ENCODE measurements around the gene BAG1. TPM values are rescaled to one million over a fixed set of nuclear protein-coding genes. Genes with fewer than 3 reads are reported as not detected.

The BAG1 gene
- total RNA-seq (2022): 51.2 and 62.1 TPM in 2 replicates
- percentile 85 among the genes with signal in this experiment for Bru-seq, nascent RNA
- percentile 75 among the genes with signal in this experiment for BruChase-seq, experiment 1, labeled RNA remaining after a 2-hour chase
- percentile 85 among the genes with signal in this experiment for BruChase-seq, experiment 2, labeled RNA remaining after a 6-hour chase
- long read RNA-seq, transcript BAG1-210 (7 exons, 3,786 nt): major isoform, 87 of 101 reads
- long read RNA-seq, transcript BAG1-203 (8 exons, 1,396 nt): minor isoform, 6 of 101 reads
- long read RNA-seq, partial matches to known transcripts: 1 of 101 reads
- long read RNA-seq, other reads (novel, unspliced or antisense): 7 of 101 reads

DNA sequence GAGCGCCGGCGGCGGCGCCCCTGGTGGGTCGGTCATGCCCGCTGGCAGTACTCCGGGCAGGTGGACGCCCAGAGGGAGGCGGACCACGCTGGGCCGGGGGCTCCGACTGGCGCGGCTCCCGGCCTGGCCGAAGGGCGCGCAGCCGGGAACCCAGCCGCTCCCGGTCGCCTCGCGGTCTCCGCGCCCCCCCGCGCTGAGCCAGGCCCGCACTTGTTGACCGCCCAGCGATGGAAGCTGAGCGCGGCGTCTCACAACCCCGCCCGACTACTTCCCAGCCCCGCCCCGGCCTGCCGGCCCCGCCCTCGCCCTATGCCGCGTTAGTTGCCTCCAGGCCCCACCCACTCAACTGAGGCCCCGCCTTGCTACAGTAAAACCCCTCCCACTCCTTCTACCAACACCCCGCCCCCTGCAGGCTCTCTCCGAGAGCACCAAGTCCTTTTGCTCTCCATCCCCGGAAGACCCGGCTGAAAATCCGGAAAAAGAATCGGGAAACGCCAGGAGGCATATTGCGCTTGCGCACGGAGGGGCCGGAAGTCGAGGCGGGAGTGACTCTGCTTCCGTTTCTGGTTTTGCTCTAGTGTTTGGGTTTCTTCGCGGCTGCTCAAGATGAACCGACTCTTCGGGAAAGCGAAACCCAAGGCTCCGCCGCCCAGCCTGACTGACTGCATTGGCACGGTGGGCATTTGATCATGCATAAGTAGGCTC lies at the start of gene BAG1, which contains the start of gene CHMP5:
TSS of gene BAG1 (minus strand) at position 236 of the 705 bp plus-strand sequence.
TSS of gene CHMP5 (plus strand) at position 577 of the 705 bp plus-strand sequence. CDS start at position 607, 30 bp downstream.
- peaks cover 16% of the 10 kb centered on the region for H3K4me1 Mint-ChIP-seq (ENCODE audit: low read depth, unreplicated experiment)
- BruUV-seq (replicated peaks): no TSS peak
- TF ChIP-seq, protein P1, sequence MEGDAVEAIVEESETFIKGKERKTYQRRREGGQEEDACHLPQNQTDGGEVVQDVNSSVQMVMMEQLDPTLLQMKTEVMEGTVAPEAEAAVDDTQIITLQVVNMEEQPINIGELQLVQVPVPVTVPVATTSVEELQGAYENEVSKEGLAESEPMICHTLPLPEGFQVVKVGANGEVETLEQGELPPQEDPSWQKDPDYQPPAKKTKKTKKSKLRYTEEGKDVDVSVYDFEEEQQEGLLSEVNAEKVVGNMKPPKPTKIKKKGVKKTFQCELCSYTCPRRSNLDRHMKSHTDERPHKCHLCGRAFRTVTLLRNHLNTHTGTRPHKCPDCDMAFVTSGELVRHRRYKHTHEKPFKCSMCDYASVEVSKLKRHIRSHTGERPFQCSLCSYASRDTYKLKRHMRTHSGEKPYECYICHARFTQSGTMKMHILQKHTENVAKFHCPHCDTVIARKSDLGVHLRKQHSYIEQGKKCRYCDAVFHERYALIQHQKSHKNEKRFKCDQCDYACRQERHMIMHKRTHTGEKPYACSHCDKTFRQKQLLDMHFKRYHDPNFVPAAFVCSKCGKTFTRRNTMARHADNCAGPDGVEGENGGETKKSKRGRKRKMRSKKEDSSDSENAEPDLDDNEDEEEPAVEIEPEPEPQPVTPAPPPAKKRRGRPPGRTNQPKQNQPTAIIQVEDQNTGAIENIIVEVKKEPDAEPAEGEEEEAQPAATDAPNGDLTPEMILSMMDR (IDR thresholded peaks at IDR 0.05; ENCODE audit: insufficient read depth in 1 of 2, low read depth in 1 of 2, low read length in 1 of 2, severe bottlenecking in 1 of 2, unreplicated experiment in 1 of 2): peak in 1 of 2 experiments; percentile 25
- no peaks in the 10 kb centered on the region for H3K9me3 ChIP-seq
- intact Hi-C loops (cut with micrococcal nuclease; ENCODE audit: unreplicated experiment): loop anchor here (1.0 to 10.0 kb wide), 4 partner anchors 26 to 188 kb away; partner anchors contain the start of genes NFX1 and SMU1
- DNase-seq: peak; percentile 99
- no peaks in the 10 kb centered on the region for H3K9me3 Mint-ChIP-seq (ENCODE audit: unreplicated experiment)
- peaks cover 42% of the 10 kb centered on the region for H3K36me3 Mint-ChIP-seq (ENCODE audit: insufficient read depth, unreplicated experiment)
- H3K4me1 ChIP-seq: no peaks in the 10 kb centered on the region
- H3K27me3 ChIP-seq (replicated peaks; ENCODE audit: control insufficient read depth, insufficient read depth, low read length): no peaks in the 10 kb centered on the region
- no peaks in the 10 kb centered on the region for H3K27me3 Mint-ChIP-seq (ENCODE audit: insufficient read depth, unreplicated experiment)
- H3K4me3 Mint-ChIP-seq (ENCODE audit: unreplicated experiment): peak within 1 kb of the TSS; percentile 87
- ChIA-PET POLR2A (interaction anchor here (0.5 to 2.0 kb wide), 3 partner anchors 19 to 26 kb away, joined by 3 to 9 read pairs (median 9); partner anchors contain the start of gene NFX1), CTCF (interaction anchor here (0.5 to 0.6 kb wide), 2 partner anchors 76 to 239 kb away, joined by 3 to 4 read pairs; partner anchors contain the start of gene DNAJA1)
- H3K36me3 ChIP-seq (ENCODE audit: control insufficient read depth, insufficient read depth, low read length): no peaks in the 10 kb centered on the region; the same call in 1 of the 2 replicates
- H3K27ac Mint-ChIP-seq (ENCODE audit: unreplicated experiment): peak within 1 kb of the TSS; percentile 87
- peak within 1 kb of the TSS; percentile 100 for H3K4me3 ChIP-seq (ENCODE audit: low read depth, low read length)

DNA sequence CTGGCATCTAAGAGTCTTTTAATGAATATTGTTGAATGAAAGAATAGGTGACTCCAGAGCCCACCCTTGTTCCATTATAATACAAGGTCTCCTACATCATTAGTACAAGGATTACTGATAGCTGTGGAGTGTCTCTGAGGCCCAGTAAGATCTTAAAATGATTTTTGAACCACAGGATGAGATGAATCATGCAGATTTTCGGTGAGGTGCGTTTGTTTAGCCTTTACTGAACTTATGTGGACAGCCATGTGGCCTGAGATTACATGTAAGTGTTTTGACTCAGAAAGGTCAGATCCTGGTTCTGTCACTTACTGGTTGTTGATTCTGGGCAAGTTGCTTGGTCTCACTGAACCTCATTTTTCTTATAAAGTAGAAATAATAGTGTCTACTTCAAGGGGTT lies 47.4 kb upstream of the BAG1 start:
- Histone ChIP-seq H3K9me3 (no peaks in the 10 kb centered on the region; the same call in 1 of the 2 replicates), H3K4me3 (ENCODE audit: low read depth, low read length) (no peak overlapping the region), H3K4me1 (no peaks in the 10 kb centered on the region), H3K27me3 (replicated peaks; ENCODE audit: control insufficient read depth, insufficient read depth, low read length) (no peaks in the 10 kb centered on the region), H3K36me3 (ENCODE audit: control insufficient read depth, insufficient read depth, low read length) (peaks cover 2% of the 10 kb centered on the region; the same call in 1 of the 2 replicates)
- no peak for DNase-seq
- POLR2A ChIA-PET: no interaction called here
- BruUV-seq (replicated peaks): no TSS peak
- TF ChIP-seq, protein P1 (IDR thresholded peaks at IDR 0.05; ENCODE audit: insufficient read depth in 1 of 2, low read depth in 1 of 2, low read length in 1 of 2, severe bottlenecking in 1 of 2, unreplicated experiment in 1 of 2): no peak
- Mint-ChIP-seq H3K4me3 (ENCODE audit: unreplicated experiment) (no peak overlapping the region), H3K36me3 (ENCODE audit: insufficient read depth, unreplicated experiment) (peaks cover 60% of the 10 kb centered on the region), H3K4me1 (ENCODE audit: low read depth, unreplicated experiment) (no peaks in the 10 kb centered on the region), H3K27me3 (ENCODE audit: insufficient read depth, unreplicated experiment) (no peaks in the 10 kb centered on the region), H3K9me3 (ENCODE audit: unreplicated experiment) (no peaks in the 10 kb centered on the region), H3K27ac (ENCODE audit: unreplicated experiment) (no peak overlapping the region)
- intact Hi-C loops (cut with micrococcal nuclease; ENCODE audit: unreplicated experiment): no loop called here
- CTCF ChIA-PET: no interaction called here

DNA sequence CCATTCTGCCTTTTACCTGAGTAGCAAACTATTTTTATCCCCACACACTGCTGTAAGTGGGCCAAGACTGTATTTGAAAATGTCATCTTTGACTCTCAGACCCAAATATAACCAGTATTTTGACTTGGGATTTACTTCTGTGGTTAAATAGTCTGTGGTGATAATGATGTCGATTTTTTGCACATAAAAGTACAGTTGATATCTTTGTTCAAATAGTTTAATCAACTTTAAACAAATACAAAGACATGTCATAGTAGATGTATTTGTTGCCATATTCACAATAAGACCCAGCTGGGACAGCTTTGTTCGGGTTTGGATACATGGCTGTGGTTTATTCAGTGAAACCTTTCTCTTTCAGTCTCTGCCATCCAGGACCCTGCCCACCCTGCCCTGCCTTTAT lies 46.2 kb upstream of the BAG1 start:
- Mint-ChIP-seq H3K4me1 (ENCODE audit: low read depth, unreplicated experiment) (no peaks in the 10 kb centered on the region), H3K9me3 (ENCODE audit: unreplicated experiment) (no peaks in the 10 kb centered on the region), H3K36me3 (ENCODE audit: insufficient read depth, unreplicated experiment) (peaks cover 49% of the 10 kb centered on the region), H3K4me3 (ENCODE audit: unreplicated experiment) (no peak overlapping the region), H3K27me3 (ENCODE audit: insufficient read depth, unreplicated experiment) (no peaks in the 10 kb centered on the region), H3K27ac (ENCODE audit: unreplicated experiment) (no peak overlapping the region)
- Histone ChIP-seq H3K4me1 (no peaks in the 10 kb centered on the region), H3K9me3 (no peaks in the 10 kb centered on the region; the same call in 1 of the 2 replicates), H3K4me3 (ENCODE audit: low read depth, low read length) (no peak overlapping the region), H3K27me3 (replicated peaks; ENCODE audit: control insufficient read depth, insufficient read depth, low read length) (no peaks in the 10 kb centered on the region), H3K36me3 (ENCODE audit: control insufficient read depth, insufficient read depth, low read length) (peaks cover 2% of the 10 kb centered on the region; the same call in 1 of the 2 replicates)
- DNase-seq: no peak
- no TSS peak for BruUV-seq (replicated peaks)
- intact Hi-C loops (cut with micrococcal nuclease; ENCODE audit: unreplicated experiment): no loop called here
- POLR2A ChIA-PET: no interaction called here
- CTCF ChIA-PET: no interaction called here
- TF ChIP-seq, protein P1 (IDR thresholded peaks at IDR 0.05; ENCODE audit: insufficient read depth in 1 of 2, low read depth in 1 of 2, low read length in 1 of 2, severe bottlenecking in 1 of 2, unreplicated experiment in 1 of 2): no peak

All from Caco-2 (cell line).